Mesenchymal stem cell (in vitro differentiated cells and primary cell): ENCODE measurements around the gene PPARGC1A.

Experiments
- DNase-seq: peaks from one replicate; pipeline ENCODE4 v3.0.0-alpha.2; 2013
- H2AFZ ChIP-seq: one replicate; pipeline ENCODE4 v1.6.1; 2013; ENCODE audit warnings: low read depth, mild to moderate bottlenecking, control low read depth, inconsistent platforms, low read length, moderate library complexity
- H2AK5ac ChIP-seq: 2 replicates; pipeline ENCODE4 v1.6.1; 2013; ENCODE audit warnings: low read length, moderate library complexity, mild to moderate bottlenecking, inconsistent platforms; ENCODE audit not compliant: severe bottlenecking
- H2BK120ac ChIP-seq: one replicate; pipeline ENCODE4 v1.6.1; 2013; ENCODE audit warnings: low read depth, mild to moderate bottlenecking, inconsistent platforms, low read length, moderate library complexity
- H2BK12ac ChIP-seq, 2 experiments: one replicate each; pipeline ENCODE4 v1.6.1; 2013; ENCODE audit warnings: inconsistent platforms in 2 of 2, low read length in 2 of 2, mild to moderate bottlenecking in 2 of 2, moderate library complexity in 2 of 2, control low read depth in 1 of 2
- H2BK15ac ChIP-seq: one replicate; pipeline ENCODE4 v1.6.1; 2013; ENCODE audit warnings: mild to moderate bottlenecking, low read depth, inconsistent platforms; ENCODE audit not compliant: poor library complexity, severe bottlenecking
- H2BK5ac ChIP-seq: 2 replicates; pipeline ENCODE4 v1.6.1; 2013; ENCODE audit warnings: low read depth, mild to moderate bottlenecking, low read length, control low read depth, inconsistent platforms; ENCODE audit not compliant: poor library complexity, severe bottlenecking
- H3K14ac ChIP-seq, 2 experiments: one replicate each; pipeline ENCODE4 v1.6.1; 2013; ENCODE audit warnings: inconsistent platforms in 2 of 2, low read length in 2 of 2, control low read depth in 1 of 2, mild to moderate bottlenecking in 1 of 2, moderate library complexity in 1 of 2
- H3K18ac ChIP-seq, 2 experiments: one replicate each; pipeline ENCODE4 v1.6.1; 2013; ENCODE audit warnings: inconsistent platforms in 2 of 2, low read length in 2 of 2, control low read depth in 1 of 2, low read depth in 1 of 2, mild to moderate bottlenecking in 1 of 2
- H3K23ac ChIP-seq, 2 experiments: one replicate each; pipeline ENCODE4 v1.6.1; 2013; ENCODE audit warnings: inconsistent platforms in 2 of 2, low read length in 2 of 2, mild to moderate bottlenecking in 2 of 2, moderate library complexity in 2 of 2, control low read depth in 1 of 2
- H3K27ac ChIP-seq: 2 replicates; pipeline ENCODE4 v1.5.1; 2013; ENCODE audit warnings: mild to moderate bottlenecking, moderate library complexity, low read length, control low read depth, inconsistent platforms; ENCODE audit not compliant: poor library complexity, severe bottlenecking
- H3K27me3 ChIP-seq, 2 experiments: 2 replicates each; pipeline versions ENCODE4 v1.6.1 to v1.7.0; 2013; ENCODE audit warnings: low read length in 2 of 2, mild to moderate bottlenecking in 2 of 2, moderate library complexity in 2 of 2, control low read depth in 1 of 2, inconsistent platforms in 1 of 2; ENCODE audit not compliant: control insufficient read depth in 1 of 2, insufficient read depth in 1 of 2
- H3K36me3 ChIP-seq, 2 experiments: 2 replicates each; pipeline versions ENCODE4 v1.6.1 to v1.7.0; 2013; ENCODE audit warnings: low read length in 2 of 2, control low read depth in 1 of 2, inconsistent platforms in 1 of 2, low read depth in 1 of 2, mild to moderate bottlenecking in 1 of 2; ENCODE audit not compliant: insufficient read depth in 2 of 2, control insufficient read depth in 1 of 2
- H3K4ac ChIP-seq, 2 experiments: one replicate each; pipeline ENCODE4 v1.6.1; 2013; ENCODE audit warnings: inconsistent platforms in 2 of 2, low read length in 2 of 2, mild to moderate bottlenecking in 2 of 2, moderate library complexity in 2 of 2, control low read depth in 1 of 2, low read depth in 1 of 2
- H3K4me1 ChIP-seq: 2 replicates; pipeline ENCODE4 v1.6.1; 2013; ENCODE audit warnings: low read depth, low read length, control low read depth; ENCODE audit not compliant: control insufficient read depth, insufficient read depth
- H3K4me2 ChIP-seq: 2 replicates; pipeline ENCODE4 v1.6.1; 2013; ENCODE audit warnings: low read length, mild to moderate bottlenecking, inconsistent platforms; ENCODE audit not compliant: poor library complexity, severe bottlenecking
- H3K4me3 ChIP-seq, 2 experiments: 2 replicates each; pipeline versions ENCODE4 v1.5.1 to v1.7.0; 2013; ENCODE audit warnings: low read length in 2 of 2, mild to moderate bottlenecking in 2 of 2, control low read depth in 1 of 2, low read depth in 1 of 2; ENCODE audit not compliant: insufficient read depth in 1 of 2
- H3K79me1 ChIP-seq: replicated peaks from 2 replicates; pipeline ENCODE4 v1.6.1; 2013; ENCODE audit warnings: mild to moderate bottlenecking, control low read depth, low read length, inconsistent platforms; ENCODE audit not compliant: poor library complexity, severe bottlenecking
- H3K9ac ChIP-seq: 2 replicates; pipeline ENCODE4 v1.7.0; 2013; ENCODE audit warnings: mild to moderate bottlenecking, low read length, moderate library complexity
- H3K9me3 ChIP-seq: 2 replicates; pipeline ENCODE4 v1.7.0; 2013; ENCODE audit warnings: mild to moderate bottlenecking, low read length; ENCODE audit not compliant: control insufficient read depth
- H4K8ac ChIP-seq: one replicate; pipeline ENCODE4 v1.6.1; 2013; ENCODE audit warnings: inconsistent platforms, mild to moderate bottlenecking, low read length, moderate library complexity
- H4K91ac ChIP-seq: one replicate; pipeline ENCODE4 v1.6.1; 2013; ENCODE audit warnings: mild to moderate bottlenecking, low read length, inconsistent platforms
- WGBS: methylation state at CpG from one replicate; pipeline ENCODE4 v1.1.7; 2013; ENCODE audit warnings: mixed read lengths; 5-methylcytosine and 5-hydroxymethylcytosine counted together

The PPARGC1A gene

DNA sequence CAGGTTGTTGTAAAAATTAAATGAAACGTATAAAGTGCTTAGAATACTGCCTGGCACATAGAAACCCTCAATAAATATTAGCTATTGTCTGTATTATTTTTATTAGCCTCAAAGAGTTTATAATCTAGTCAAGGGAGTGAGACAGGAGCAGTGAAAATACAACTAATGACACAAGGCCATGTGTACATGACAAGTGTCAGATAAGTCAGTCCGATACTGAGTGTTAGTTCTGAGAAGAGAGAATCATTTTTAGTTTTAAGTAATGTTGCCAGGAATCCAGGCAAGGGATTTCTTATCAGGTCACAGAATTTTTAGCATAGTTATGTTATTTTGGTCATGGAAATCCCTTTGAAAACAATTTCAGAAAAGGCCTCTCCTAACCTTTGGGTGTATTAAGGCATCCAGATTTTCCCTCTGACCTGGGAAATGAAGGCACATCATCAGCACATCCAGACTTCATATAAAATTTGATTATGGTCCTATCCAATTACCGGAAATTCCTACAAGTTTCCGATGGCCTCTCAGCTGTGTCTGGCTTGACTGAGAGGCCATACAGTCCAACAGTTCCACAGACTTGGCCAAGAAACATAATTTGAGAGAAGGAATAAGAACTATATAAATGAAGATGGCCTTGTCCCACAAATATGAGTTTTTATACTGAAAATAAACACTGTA is 35.7 kb downstream of the PPARGC1A start:
- no peaks in the 10 kb centered on the region for H3K79me1 ChIP-seq
- H2BK12ac ChIP-seq: no peak overlapping the region
- H3K4ac ChIP-seq: no peak overlapping the region
- no peak overlapping the region for H2AFZ ChIP-seq
- WGBS: 97% methylated on average over 3 of the region's 4 CpGs
- no peaks in the 10 kb centered on the region for H3K9me3 ChIP-seq
- H3K18ac ChIP-seq: no peak overlapping the region
- H3K27ac ChIP-seq: no peak overlapping the region
- H3K23ac ChIP-seq: no peak overlapping the region
- no peak overlapping the region for H3K14ac ChIP-seq
- no peak overlapping the region for H3K9ac ChIP-seq
- H3K4me3 ChIP-seq: no peak overlapping the region
- no peaks in the 10 kb centered on the region for H3K27me3 ChIP-seq
- no peak overlapping the region for H4K8ac ChIP-seq
- no peak overlapping the region for H2BK5ac ChIP-seq
- no peaks in the 10 kb centered on the region for H3K36me3 ChIP-seq
- no peak for DNase-seq
- no peak overlapping the region for H4K91ac ChIP-seq
- peaks cover 4% of the 10 kb centered on the region for H3K4me1 ChIP-seq
- H2BK120ac ChIP-seq: no peak overlapping the region
- H3K4me2 ChIP-seq: no peak overlapping the region
- H2AK5ac ChIP-seq: no peak overlapping the region
- no peak overlapping the region for H2BK15ac ChIP-seq

DNA sequence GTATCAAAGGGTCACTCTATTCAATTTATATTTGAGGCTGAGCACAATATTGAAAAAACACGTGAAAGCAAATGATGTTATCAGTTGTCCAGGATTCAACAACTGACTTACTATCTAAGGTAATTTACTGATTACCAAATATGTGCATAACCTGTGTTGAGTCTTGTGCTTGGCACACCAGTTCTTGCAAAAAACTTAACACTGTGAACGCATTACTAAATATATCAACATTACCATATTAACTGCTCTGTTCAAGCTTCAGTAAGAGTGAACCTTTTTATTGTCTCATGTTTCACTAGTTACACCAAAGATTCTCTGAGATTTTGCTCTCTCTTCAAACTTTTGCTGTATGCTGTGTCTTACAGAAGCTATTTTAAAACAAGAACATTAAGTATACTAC is 38.4 kb downstream of the PPARGC1A start:
- H3K18ac ChIP-seq: no peak overlapping the region
- H3K27ac ChIP-seq: no peak overlapping the region
- no peaks in the 10 kb centered on the region for H3K9me3 ChIP-seq
- H4K8ac ChIP-seq: no peak overlapping the region
- no peak overlapping the region for H2BK5ac ChIP-seq
- H3K4me2 ChIP-seq: no peak overlapping the region
- no peak overlapping the region for H3K14ac ChIP-seq
- no peak for DNase-seq
- H3K4me1 ChIP-seq: peaks cover 2% of the 10 kb centered on the region
- no peak overlapping the region for H4K91ac ChIP-seq
- no peak overlapping the region for H3K9ac ChIP-seq
- no peak overlapping the region for H3K23ac ChIP-seq
- H3K4me3 ChIP-seq: no peak overlapping the region
- H2BK120ac ChIP-seq: no peak overlapping the region
- H2BK15ac ChIP-seq: no peak overlapping the region
- H3K36me3 ChIP-seq: no peaks in the 10 kb centered on the region
- no peaks in the 10 kb centered on the region for H3K79me1 ChIP-seq
- no peak overlapping the region for H2AFZ ChIP-seq
- 96% methylated on average over 1 of the region's 2 CpGs for WGBS
- H3K27me3 ChIP-seq: no peaks in the 10 kb centered on the region
- H3K4ac ChIP-seq: no peak overlapping the region
- no peak overlapping the region for H2BK12ac ChIP-seq
- no peak overlapping the region for H2AK5ac ChIP-seq

DNA sequence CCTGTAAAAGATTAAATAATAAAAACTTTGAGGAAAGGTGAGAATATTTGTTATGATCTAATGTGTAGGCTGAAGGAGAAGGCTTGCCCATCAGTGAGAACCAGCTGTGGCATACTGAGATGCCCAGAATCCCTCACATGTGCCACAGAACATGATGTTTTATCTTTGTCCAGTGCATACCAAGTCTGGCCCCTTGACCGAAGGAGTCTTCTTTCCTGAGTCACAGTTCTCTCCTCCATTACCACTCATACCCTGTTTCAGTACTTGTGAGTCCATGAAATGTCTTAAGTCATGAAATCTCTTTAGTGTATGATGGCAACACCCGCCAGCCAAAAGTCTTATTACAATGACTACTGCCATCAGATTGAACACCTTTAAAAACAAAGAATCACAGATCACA is 42.7 kb downstream of the PPARGC1A start:
- Histone ChIP-seq H3K79me1 (no peaks in the 10 kb centered on the region), H3K27me3 (no peaks in the 10 kb centered on the region), H2BK12ac (no peak overlapping the region), H3K27ac (no peak overlapping the region), H3K4me3 (no peak overlapping the region), H4K8ac (no peak overlapping the region), H3K18ac (no peak overlapping the region), H2AK5ac (no peak overlapping the region), H2BK120ac (no peak overlapping the region), H3K4me1 (no peaks in the 10 kb centered on the region), H3K14ac (no peak overlapping the region), H3K36me3 (no peaks in the 10 kb centered on the region), H3K9ac (no peak overlapping the region), H4K91ac (no peak overlapping the region), H2BK15ac (no peak overlapping the region), H3K4me2 (no peak overlapping the region), H2AFZ (no peak overlapping the region), H2BK5ac (no peak overlapping the region), H3K9me3 (no peaks in the 10 kb centered on the region), H3K23ac (no peak overlapping the region), H3K4ac (no peak overlapping the region)
- WGBS: 100% methylated on average over 2 of the region's 2 CpGs
- no peak for DNase-seq

DNA sequence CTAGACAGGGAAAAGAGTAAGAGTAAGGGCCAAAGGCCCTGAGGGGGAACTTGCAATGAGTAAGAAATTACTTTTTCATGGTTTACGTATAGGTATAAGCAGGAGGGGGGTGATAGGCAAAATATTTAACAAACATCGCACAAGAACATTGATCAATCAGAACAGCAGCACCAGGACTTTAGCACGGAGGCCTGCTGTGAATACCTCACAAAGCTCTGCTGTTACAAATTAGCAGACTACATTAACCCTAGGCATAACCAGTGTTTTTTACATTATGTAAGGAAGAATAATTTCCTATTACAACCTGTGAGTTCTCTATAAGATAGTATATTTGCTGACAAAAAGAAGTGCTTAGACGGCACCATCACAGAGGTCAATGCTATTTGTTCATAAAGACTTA is 44.9 kb downstream of the PPARGC1A start:
- no peak overlapping the region for H2AK5ac ChIP-seq

More for the DNA sequence above, 44.9 kb downstream of the PPARGC1A start:
- no peak overlapping the region for H2BK12ac ChIP-seq
- H4K8ac ChIP-seq: no peak overlapping the region
- H3K27me3 ChIP-seq: no peaks in the 10 kb centered on the region
- H3K27ac ChIP-seq: no peak overlapping the region
- no peak overlapping the region for H2BK15ac ChIP-seq
- no CpG with 5 or more reads among the region's 4 CpGs for WGBS
- DNase-seq: no peak
- H3K14ac ChIP-seq: no peak overlapping the region
- H2AFZ ChIP-seq: no peak overlapping the region
- no peak overlapping the region for H4K91ac ChIP-seq
- H3K23ac ChIP-seq: no peak overlapping the region
- no peak overlapping the region for H3K4ac ChIP-seq
- no peak overlapping the region for H3K18ac ChIP-seq
- no peak overlapping the region for H3K4me3 ChIP-seq
- H2BK120ac ChIP-seq: no peak overlapping the region
- H3K9ac ChIP-seq: no peak overlapping the region
- no peaks in the 10 kb centered on the region for H3K9me3 ChIP-seq
- H3K4me2 ChIP-seq: no peak overlapping the region
- no peaks in the 10 kb centered on the region for H3K79me1 ChIP-seq
- H3K4me1 ChIP-seq: no peaks in the 10 kb centered on the region
- no peaks in the 10 kb centered on the region for H3K36me3 ChIP-seq
- no peak overlapping the region for H2BK5ac ChIP-seq
